Measurements from ENCODE around the gene SIGLEC9. TPM values are rescaled to one million over a fixed set of nuclear protein-coding genes. Genes with fewer than 3 reads are reported as not detected.

SIGLEC9 gene
- total and polyA plus RNA-seq, 7 donors: 0.24 to 2.2 (median 0.73) TPM

DNA sequence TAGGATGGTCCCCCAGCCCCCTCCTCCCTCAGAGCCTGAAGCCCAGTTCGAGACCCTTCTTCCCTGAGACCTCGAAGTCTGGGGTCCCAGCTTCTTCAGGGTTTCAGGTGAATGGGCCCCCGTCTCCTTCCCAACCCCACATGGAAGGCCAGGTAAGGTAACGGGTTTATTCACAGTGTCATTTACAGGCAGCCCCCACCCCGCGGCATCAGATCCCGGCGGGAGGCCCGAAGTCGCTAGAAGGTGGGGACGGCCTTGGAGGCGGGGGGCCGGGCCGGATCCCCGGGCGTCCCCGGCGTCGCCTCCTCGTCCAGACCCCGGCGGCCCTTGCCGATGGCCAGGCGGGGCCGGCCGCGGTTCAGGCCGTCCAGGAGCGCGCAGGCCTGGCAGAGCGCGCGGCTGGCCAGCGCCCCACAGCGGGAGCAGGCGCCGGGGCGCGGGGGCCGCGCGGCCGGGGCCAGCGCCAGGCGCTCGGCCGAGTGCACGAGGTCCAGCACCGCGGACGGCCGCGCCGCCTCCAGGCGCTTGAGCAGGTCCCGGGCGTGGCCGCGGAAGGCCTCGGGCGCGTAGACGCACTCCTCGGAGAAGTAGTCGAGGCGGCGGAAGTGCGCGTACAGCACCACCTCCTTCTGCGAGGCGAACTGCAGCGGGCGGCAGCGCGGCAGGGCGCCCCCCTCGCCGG, 26.2 kb upstream of the SIGLEC9 start:
- Histone ChIP-seq H3K27me3 (ENCODE audit: insufficient read depth in 3 of 3, low read length in 2 of 3) (no peaks in the 10 kb centered on the region), H3K36me3 (ENCODE audit: insufficient read depth in 1 of 2, low read depth in 1 of 2) (peaks cover 3 to 29% of the 10 kb centered on the region in 2 donors), H3K4me1 (peaks cover 4% of the 10 kb centered on the region), H3K9me3 (no peaks in the 10 kb centered on the region), H3K4me3 (no peak overlapping the region), H3K27ac (no peak overlapping the region)
- 66 to 75% (median 74%) methylated on average over 72 to 78 of the region's 78 CpGs for WGBS, 3 donors
- TF ChIP-seq, protein P1, sequence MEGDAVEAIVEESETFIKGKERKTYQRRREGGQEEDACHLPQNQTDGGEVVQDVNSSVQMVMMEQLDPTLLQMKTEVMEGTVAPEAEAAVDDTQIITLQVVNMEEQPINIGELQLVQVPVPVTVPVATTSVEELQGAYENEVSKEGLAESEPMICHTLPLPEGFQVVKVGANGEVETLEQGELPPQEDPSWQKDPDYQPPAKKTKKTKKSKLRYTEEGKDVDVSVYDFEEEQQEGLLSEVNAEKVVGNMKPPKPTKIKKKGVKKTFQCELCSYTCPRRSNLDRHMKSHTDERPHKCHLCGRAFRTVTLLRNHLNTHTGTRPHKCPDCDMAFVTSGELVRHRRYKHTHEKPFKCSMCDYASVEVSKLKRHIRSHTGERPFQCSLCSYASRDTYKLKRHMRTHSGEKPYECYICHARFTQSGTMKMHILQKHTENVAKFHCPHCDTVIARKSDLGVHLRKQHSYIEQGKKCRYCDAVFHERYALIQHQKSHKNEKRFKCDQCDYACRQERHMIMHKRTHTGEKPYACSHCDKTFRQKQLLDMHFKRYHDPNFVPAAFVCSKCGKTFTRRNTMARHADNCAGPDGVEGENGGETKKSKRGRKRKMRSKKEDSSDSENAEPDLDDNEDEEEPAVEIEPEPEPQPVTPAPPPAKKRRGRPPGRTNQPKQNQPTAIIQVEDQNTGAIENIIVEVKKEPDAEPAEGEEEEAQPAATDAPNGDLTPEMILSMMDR (IDR thresholded peaks at IDR 0.05): no peak
- intact Hi-C loops (cut with DNase I): loop anchor here in 1 of 2 donors (5.0 kb wide), 1 partner anchor 76 kb away; no protein-coding TSS in a partner anchor
- DNase-seq (peak in 1 of 2 donors; percentile 37), ATAC-seq (no peak)

DNA sequence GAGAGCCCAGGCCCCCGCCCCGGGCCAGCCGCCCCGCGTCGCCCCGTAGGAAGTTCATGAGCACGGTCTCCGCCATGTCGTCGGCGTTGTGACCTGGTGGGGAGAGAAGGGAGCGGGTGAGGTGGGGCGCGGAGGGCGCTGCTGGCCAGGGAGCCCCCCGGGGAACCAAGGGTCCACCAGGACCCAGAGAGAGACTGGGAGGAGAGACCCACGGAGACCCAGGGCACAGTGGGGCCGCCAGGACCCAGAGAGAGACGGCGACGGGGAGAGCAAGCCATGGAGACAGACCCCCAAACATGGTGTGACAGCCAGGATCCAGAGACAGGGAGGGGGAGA, 25.7 kb upstream of the SIGLEC9 start:
- Histone ChIP-seq H3K27ac (no peak overlapping the region), H3K36me3 (ENCODE audit: insufficient read depth in 1 of 2, low read depth in 1 of 2) (peaks cover 7 to 35% of the 10 kb centered on the region in 2 donors), H3K4me1 (peaks cover 4% of the 10 kb centered on the region), H3K9me3 (no peaks in the 10 kb centered on the region), H3K27me3 (ENCODE audit: insufficient read depth in 3 of 3, low read length in 2 of 3) (no peaks in the 10 kb centered on the region), H3K4me3 (no peak overlapping the region)
- TF ChIP-seq, protein P1 (IDR thresholded peaks at IDR 0.05): no peak
- WGBS, 3 donors: 67 to 77% (median 67%) methylated on average over 22 of the region's 22 CpGs
- intact Hi-C loops (cut with DNase I): loop anchor here in 1 of 2 donors (5.0 kb wide), 1 partner anchor 77 kb away; no protein-coding TSS in a partner anchor
- ATAC-seq (no peak), DNase-seq (no peak)

DNA sequence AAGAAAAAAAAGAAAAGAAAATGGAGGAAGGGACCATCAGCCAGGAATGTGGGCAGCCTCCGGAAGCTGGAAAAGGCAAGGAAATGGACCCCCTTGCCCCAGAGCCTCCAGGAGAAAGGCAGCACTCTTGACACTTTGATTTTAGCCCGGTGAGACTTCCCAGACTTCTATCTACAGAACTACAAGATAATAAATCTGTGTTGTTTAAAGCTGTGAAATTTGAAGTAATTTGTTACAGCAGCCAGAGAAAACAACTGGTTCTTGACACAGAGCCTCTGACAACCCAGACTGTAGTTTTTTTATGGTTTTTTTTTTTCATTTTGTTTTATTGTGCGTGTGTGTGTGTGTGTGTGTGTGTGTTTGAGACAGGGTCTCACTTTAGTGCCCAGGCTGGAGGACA, 24.1 kb upstream of the SIGLEC9 start:
- DNase-seq: no peak
- H3K9me3 ChIP-seq: no peaks in the 10 kb centered on the region
- 42 to 48% (median 47%) methylated on average over 3 of the region's 3 CpGs for WGBS, 3 donors
- TF ChIP-seq, protein P1 (IDR thresholded peaks at IDR 0.05): no peak
- H3K4me3 ChIP-seq: no peak overlapping the region
- no peak overlapping the region for H3K27ac ChIP-seq
- intact Hi-C loops (cut with DNase I): loop anchor here in 1 of 2 donors (10.0 kb wide), 1 partner anchor 286 kb away; no protein-coding TSS in a partner anchor
- H3K36me3 ChIP-seq (ENCODE audit: insufficient read depth in 1 of 2, low read depth in 1 of 2): peaks cover 10 to 44% of the 10 kb centered on the region in 2 donors
- peaks cover 4% of the 10 kb centered on the region for H3K4me1 ChIP-seq
- H3K27me3 ChIP-seq (ENCODE audit: insufficient read depth in 3 of 3, low read length in 2 of 3): no peaks in the 10 kb centered on the region
- ATAC-seq: no peak

DNA sequence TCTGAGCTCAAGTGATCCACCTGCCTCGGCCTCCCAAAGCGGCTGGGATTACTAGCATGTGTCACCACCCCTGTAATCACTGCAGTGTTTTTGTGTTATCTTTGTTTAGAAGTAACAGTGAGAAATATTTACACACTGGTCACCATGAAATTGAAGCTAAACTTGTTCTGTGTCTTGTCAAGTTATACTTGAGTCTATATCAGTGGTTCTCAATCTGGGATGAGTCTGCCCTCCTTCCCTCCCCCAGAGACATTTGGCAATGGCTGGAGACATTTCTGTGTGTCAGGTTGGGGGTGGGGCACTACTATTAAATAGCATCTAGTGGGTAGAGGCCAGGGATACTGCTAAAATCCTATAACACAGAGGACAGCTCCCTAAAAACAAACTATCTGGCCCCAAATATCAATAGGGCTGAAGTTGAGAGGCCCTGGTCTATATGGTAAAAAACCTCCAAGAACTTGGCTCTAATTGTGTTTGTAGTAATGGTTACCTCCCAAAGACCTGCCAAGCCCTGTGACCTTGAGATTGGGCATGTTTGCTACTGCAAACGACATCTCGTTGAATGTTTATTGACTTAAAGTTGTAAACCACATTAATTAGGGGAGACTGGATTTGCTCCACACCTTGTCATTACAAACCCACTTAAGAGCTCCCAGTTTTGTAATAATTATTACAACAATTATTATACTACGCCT, 23.4 kb upstream of the SIGLEC9 start:
- intact Hi-C loops (cut with DNase I): loop anchor here in 1 of 2 donors (10.0 kb wide), 1 partner anchor 287 kb away; no protein-coding TSS in a partner anchor
- Histone ChIP-seq H3K36me3 (ENCODE audit: insufficient read depth in 1 of 2, low read depth in 1 of 2) (peaks cover 10 to 44% of the 10 kb centered on the region in 2 donors), H3K27me3 (ENCODE audit: insufficient read depth in 3 of 3, low read length in 2 of 3) (no peaks in the 10 kb centered on the region), H3K27ac (no peak overlapping the region), H3K4me3 (no peak overlapping the region), H3K4me1 (peaks cover 4% of the 10 kb centered on the region), H3K9me3 (no peaks in the 10 kb centered on the region)
- DNase-seq: no peak
- WGBS, 3 donors: 51 to 61% (median 53%) methylated on average over 5 of the region's 5 CpGs
- peak in 2 of 4 donors; percentile 43 to 58 for ATAC-seq
- TF ChIP-seq, protein P1 (IDR thresholded peaks at IDR 0.05): no peak
